ENCODE data around the gene TCN1.

DNA sequence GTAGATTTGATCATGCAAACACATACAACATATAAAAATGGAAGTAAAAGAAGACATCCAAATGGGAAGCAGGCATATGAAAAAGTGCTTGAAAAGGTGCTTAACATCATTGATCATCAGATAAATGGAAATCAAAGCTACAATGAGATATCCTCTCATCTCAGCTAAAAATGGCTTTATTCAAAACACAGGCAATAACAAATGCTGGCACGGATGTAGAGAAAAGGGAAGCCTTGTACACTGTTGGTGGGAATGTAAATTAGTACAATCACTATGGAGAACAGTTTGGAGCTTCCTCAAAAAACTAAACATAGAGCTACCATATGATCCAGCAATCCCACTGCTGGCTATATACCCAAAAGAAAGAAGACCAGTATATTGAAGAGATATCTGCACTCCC lies 549 bp upstream of the TCN1 start:
- TF ChIP-seq, protein P1, sequence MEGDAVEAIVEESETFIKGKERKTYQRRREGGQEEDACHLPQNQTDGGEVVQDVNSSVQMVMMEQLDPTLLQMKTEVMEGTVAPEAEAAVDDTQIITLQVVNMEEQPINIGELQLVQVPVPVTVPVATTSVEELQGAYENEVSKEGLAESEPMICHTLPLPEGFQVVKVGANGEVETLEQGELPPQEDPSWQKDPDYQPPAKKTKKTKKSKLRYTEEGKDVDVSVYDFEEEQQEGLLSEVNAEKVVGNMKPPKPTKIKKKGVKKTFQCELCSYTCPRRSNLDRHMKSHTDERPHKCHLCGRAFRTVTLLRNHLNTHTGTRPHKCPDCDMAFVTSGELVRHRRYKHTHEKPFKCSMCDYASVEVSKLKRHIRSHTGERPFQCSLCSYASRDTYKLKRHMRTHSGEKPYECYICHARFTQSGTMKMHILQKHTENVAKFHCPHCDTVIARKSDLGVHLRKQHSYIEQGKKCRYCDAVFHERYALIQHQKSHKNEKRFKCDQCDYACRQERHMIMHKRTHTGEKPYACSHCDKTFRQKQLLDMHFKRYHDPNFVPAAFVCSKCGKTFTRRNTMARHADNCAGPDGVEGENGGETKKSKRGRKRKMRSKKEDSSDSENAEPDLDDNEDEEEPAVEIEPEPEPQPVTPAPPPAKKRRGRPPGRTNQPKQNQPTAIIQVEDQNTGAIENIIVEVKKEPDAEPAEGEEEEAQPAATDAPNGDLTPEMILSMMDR (IDR thresholded peaks at IDR 0.05; ENCODE audit: low read depth, low read length): no peak
- TF ChIP-seq POLR2A (IDR thresholded peaks at IDR 0.05; ENCODE audit: extremely low read depth, insufficient read length): no peak

Data from NB4 (cell line).